Measurements from ENCODE around the gene DLG2. TPM values are rescaled to one million over a fixed set of nuclear protein-coding genes. Genes with fewer than 3 reads are reported as not detected.

DLG2 gene
- total RNA-seq, 4 donors from 2014 or later = 7.3 to 14.1 (median 11.1) TPM

GRCh38 chr11:84188521-84188920 is 1438.6 kb downstream of the DLG2 start:
- 22% methylated on average over 1 of the region's 1 CpG for WGBS
- intact Hi-C loops (cut with DNase I) = no loop called here
- DNase-seq (ENCODE audit: extremely low spot score) = no peak
- no peak for TF ChIP-seq POLR2A (IDR thresholded peaks at IDR 0.05; ENCODE audit: low read depth)
- no peak for TF ChIP-seq POLR2AphosphoS5 (IDR thresholded peaks at IDR 0.05)
- no peak for TF ChIP-seq CTCF (IDR thresholded peaks at IDR 0.05)
- no peak for TF ChIP-seq EP300 (IDR thresholded peaks at IDR 0.05)
- H3K4me1 ChIP-seq = peaks cover 0 to 22% (median 14%) of the 10 kb centered on the region in 4 donors
- H3K36me3 ChIP-seq = no peaks in the 10 kb centered on the region
- no peak overlapping the region for H3K27ac ChIP-seq (replicated peaks in 1 of 4)
- H3K9me3 ChIP-seq = no peaks in the 10 kb centered on the region
- no peaks in the 10 kb centered on the region for H3K27me3 ChIP-seq
- H3K4me3 ChIP-seq = no peak overlapping the region

- no peaks in the 10 kb centered on the region for H3K36me3 ChIP-seq
- H3K27me3 ChIP-seq = no peaks in the 10 kb centered on the region
- H3K4me3 ChIP-seq = no peak overlapping the region
- DNase-seq (ENCODE audit: extremely low spot score) = no peak
- no peaks in the 10 kb centered on the region for H3K9me3 ChIP-seq
- H3K4me1 ChIP-seq = peaks cover 0 to 3% (median 0%) of the 10 kb centered on the region in 4 donors
- intact Hi-C loops (cut with DNase I) = no loop called here
- TF ChIP-seq CTCF (IDR thresholded peaks at IDR 0.05) (no peak), EP300 (IDR thresholded peaks at IDR 0.05) (no peak), POLR2A (IDR thresholded peaks at IDR 0.05; ENCODE audit: low read depth) (no peak), POLR2AphosphoS5 (IDR thresholded peaks at IDR 0.05) (no peak)
- H3K27ac ChIP-seq (replicated peaks in 1 of 4) = no peak overlapping the region
These were observed 1454.1 kb downstream of the DLG2 start for GRCh38 chr11:84173078-84173477.

- H3K27me3 ChIP-seq = no peaks in the 10 kb centered on the region
- DNase-seq (ENCODE audit: extremely low spot score) = no peak
- TF ChIP-seq CTCF (IDR thresholded peaks at IDR 0.05) (no peak), POLR2A (IDR thresholded peaks at IDR 0.05; ENCODE audit: low read depth) (no peak), EP300 (IDR thresholded peaks at IDR 0.05) (no peak)
- no peaks in the 10 kb centered on the region for H3K36me3 ChIP-seq
- intact Hi-C loops (cut with DNase I) = no loop called here
- no peak overlapping the region for H3K4me3 ChIP-seq
- no peaks in the 10 kb centered on the region for H3K9me3 ChIP-seq
- no peak overlapping the region for H3K27ac ChIP-seq (replicated peaks in 1 of 4)
- no peaks in the 10 kb centered on the region for H3K4me1 ChIP-seq
- 93% methylated on average over 2 of the region's 2 CpGs for WGBS
These were observed 1462.0 kb downstream of the DLG2 start for GRCh38 chr11:84165139-84165538.

- Histone ChIP-seq H3K36me3 (no peaks in the 10 kb centered on the region), H3K27me3 (no peaks in the 10 kb centered on the region), H3K4me3 (no peak overlapping the region), H3K9me3 (no peaks in the 10 kb centered on the region), H3K27ac (replicated peaks in 1 of 4) (no peak overlapping the region), H3K4me1 (no peaks in the 10 kb centered on the region)
- WGBS = 90% methylated on average over 2 of the region's 2 CpGs
- no peak for DNase-seq (ENCODE audit: extremely low spot score)
- intact Hi-C loops (cut with DNase I) = no loop called here
- TF ChIP-seq POLR2A (IDR thresholded peaks at IDR 0.05; ENCODE audit: low read depth) (no peak), POLR2AphosphoS5 (IDR thresholded peaks at IDR 0.05) (no peak), CTCF (IDR thresholded peaks at IDR 0.05) (no peak), EP300 (IDR thresholded peaks at IDR 0.05) (no peak)
These were observed 1462.4 kb downstream of the DLG2 start for GRCh38 chr11:84164728-84165127.

- no peaks in the 10 kb centered on the region for H3K36me3 ChIP-seq
- H3K4me1 ChIP-seq = no peaks in the 10 kb centered on the region
- DNase-seq (ENCODE audit: extremely low spot score) = no peak
- H3K27me3 ChIP-seq = no peaks in the 10 kb centered on the region
- H3K9me3 ChIP-seq = no peaks in the 10 kb centered on the region
- TF ChIP-seq EP300 (IDR thresholded peaks at IDR 0.05) (no peak), CTCF (IDR thresholded peaks at IDR 0.05) (no peak), POLR2AphosphoS5 (IDR thresholded peaks at IDR 0.05) (no peak), POLR2A (IDR thresholded peaks at IDR 0.05; ENCODE audit: low read depth) (no peak)
- intact Hi-C loops (cut with DNase I) = no loop called here
- no peak overlapping the region for H3K4me3 ChIP-seq
- H3K27ac ChIP-seq (replicated peaks in 1 of 4) = no peak overlapping the region
These were observed 1464.0 kb downstream of the DLG2 start for GRCh38 chr11:84163116-84163515.
